IgD-negative memory B cell (primary cell): ENCODE measurements around the gene OGG1. TPM values are rescaled to one million over a fixed set of nuclear protein-coding genes. Genes with fewer than 3 reads are reported as not detected.

ENCODE experiments used
- H3K27ac Mint-ChIP-seq, 3 donors: one replicate each; pipeline ENCODE4 v1.8.0; 2020 to 2022; ENCODE audit warnings: mild to moderate bottlenecking in 3 of 3, mixed read lengths in 3 of 3, moderate library complexity in 1 of 3
- H3K27me3 Mint-ChIP-seq: one replicate; pipeline ENCODE4 v1.8.0; 2021; ENCODE audit warnings: mixed read lengths
- H3K36me3 Mint-ChIP-seq: one replicate; pipeline ENCODE4 v1.8.0; 2020; ENCODE audit warnings: mild to moderate bottlenecking, mixed read lengths
- H3K4me1 Mint-ChIP-seq, 3 donors: one replicate each; pipeline ENCODE4 v1.8.0; 2020 to 2022; ENCODE audit warnings: mixed read lengths in 3 of 3, mild to moderate bottlenecking in 1 of 3
- H3K4me3 Mint-ChIP-seq, 4 donors: one replicate each; pipeline ENCODE4 v1.8.0; 2020 to 2022; ENCODE audit warnings: mild to moderate bottlenecking in 4 of 4, mixed read lengths in 4 of 4, moderate library complexity in 3 of 4
- H3K9me3 Mint-ChIP-seq, 3 donors: one replicate each; pipeline ENCODE4 v1.8.0; 2020 to 2021; ENCODE audit warnings: mixed read lengths in 3 of 3, mild to moderate bottlenecking in 1 of 3
- polyA plus RNA-seq: library from polyadenylated mRNA; unstranded; fragments of 300-500 nt; fragmentation: Illumina TruSeq; gene quantifications from one replicate; pipeline ENCODE4 v1.2.3, GENCODE V29; 2021

Gene OGG1
- polyA plus RNA-seq, 1 donor from 2014 or later = 20.7 TPM

- Mint-ChIP-seq H3K9me3 (no peaks in the 10 kb centered on the region), H3K4me3 (peak overlapping the region in 3 of 4 donors; percentile 18 to 88 (median 58)), H3K27ac (peak overlapping the region; percentile 70 to 95 (median 74)), H3K27me3 (no peaks in the 10 kb centered on the region), H3K4me1 (peaks cover 42 to 46% (median 42%) of the 10 kb centered on the region in 3 donors), H3K36me3 (peaks cover 2% of the 10 kb centered on the region)
These were observed 31.2 kb downstream of the OGG1 start for GRCh38 chr3:9780910-9781309.

- Mint-ChIP-seq H3K4me3 (peak overlapping the region in 3 of 4 donors; percentile 3 to 79 (median 55)), H3K4me1 (peaks cover 39 to 45% (median 42%) of the 10 kb centered on the region in 3 donors), H3K27ac (peak overlapping the region in 1 of 3 donors; percentile 67), H3K27me3 (no peaks in the 10 kb centered on the region), H3K36me3 (peaks cover 3% of the 10 kb centered on the region), H3K9me3 (no peaks in the 10 kb centered on the region)
These were observed 31.8 kb downstream of the OGG1 start for GRCh38 chr3:9781551-9781950.

DNA sequence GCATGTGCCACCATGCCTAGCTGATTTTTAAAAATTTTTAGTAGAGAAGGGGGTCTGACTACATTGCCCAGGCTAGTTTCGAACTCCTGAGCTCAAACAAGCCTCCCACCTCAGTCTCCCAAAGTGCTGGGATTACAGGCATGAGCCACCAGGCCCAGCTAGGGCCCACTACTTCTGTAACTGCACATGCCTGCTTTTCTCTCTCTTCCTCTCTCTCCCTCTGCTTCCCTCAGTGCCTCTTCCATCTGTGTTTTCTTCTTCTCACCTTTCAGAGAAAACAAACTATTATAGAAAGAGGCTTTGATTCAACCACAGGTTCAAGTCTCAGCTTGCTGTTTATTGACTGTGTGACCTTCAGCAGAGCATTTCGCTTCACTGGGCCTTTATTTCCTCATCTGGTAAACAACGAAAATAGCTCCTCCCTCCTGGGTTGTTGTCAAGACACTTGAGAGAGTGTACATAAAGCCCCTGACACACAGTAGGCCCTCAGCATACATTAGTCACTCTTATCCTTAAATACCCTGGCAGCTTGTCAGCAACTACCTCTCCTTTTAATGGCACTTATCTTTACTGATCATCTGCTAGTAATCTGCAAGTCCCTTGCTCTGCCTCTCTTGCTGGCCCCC lies 32.3 kb downstream of the OGG1 start:
- H3K36me3 Mint-ChIP-seq = peaks cover 4% of the 10 kb centered on the region
- peak overlapping the region in 2 of 4 donors; percentile 3 to 71 for H3K4me3 Mint-ChIP-seq
- H3K27ac Mint-ChIP-seq = peak overlapping the region; percentile 48 to 93 (median 86)
- no peaks in the 10 kb centered on the region for H3K27me3 Mint-ChIP-seq
- no peaks in the 10 kb centered on the region for H3K9me3 Mint-ChIP-seq
- H3K4me1 Mint-ChIP-seq = peaks cover 41 to 44% (median 42%) of the 10 kb centered on the region in 3 donors

DNA sequence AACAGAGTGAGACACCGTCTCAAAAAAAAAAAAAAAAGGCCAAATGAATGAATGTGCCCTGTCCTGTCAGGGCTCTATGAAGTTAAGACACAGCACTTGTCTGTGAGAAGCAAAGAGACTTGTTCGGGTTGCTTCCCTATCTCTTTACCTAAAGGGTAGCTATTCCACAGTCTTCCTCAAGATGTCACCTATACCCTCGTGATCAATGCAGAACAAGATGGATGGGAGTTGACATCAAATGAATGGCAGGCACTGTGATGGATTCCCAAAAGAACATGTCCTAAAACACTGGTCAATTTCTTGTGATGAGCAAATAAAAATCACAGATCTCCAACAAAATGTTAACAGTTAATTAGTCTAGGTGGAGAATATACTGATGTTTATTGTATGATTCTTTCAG lies 33.0 kb downstream of the OGG1 start:
- H3K4me1 Mint-ChIP-seq = peaks cover 41 to 46% (median 43%) of the 10 kb centered on the region in 3 donors
- peak overlapping the region in 3 of 4 donors; percentile 3 to 45 (median 43) for H3K4me3 Mint-ChIP-seq

GRCh38 chr3:9783954-9784353 lies 34.2 kb downstream of the OGG1 start:
- Mint-ChIP-seq H3K4me3 (no peak overlapping the region), H3K27ac (no peak overlapping the region), H3K4me1 (peaks cover 37 to 44% (median 39%) of the 10 kb centered on the region in 3 donors), H3K36me3 (peaks cover 11% of the 10 kb centered on the region), H3K9me3 (no peaks in the 10 kb centered on the region), H3K27me3 (no peaks in the 10 kb centered on the region)

More for the DNA sequence above, 33.0 kb downstream of the OGG1 start:
- Mint-ChIP-seq H3K36me3 (peaks cover 10% of the 10 kb centered on the region), H3K27me3 (no peaks in the 10 kb centered on the region), H3K9me3 (no peaks in the 10 kb centered on the region), H3K27ac (peak overlapping the region in 2 of 3 donors; percentile 48 to 93)

DNA sequence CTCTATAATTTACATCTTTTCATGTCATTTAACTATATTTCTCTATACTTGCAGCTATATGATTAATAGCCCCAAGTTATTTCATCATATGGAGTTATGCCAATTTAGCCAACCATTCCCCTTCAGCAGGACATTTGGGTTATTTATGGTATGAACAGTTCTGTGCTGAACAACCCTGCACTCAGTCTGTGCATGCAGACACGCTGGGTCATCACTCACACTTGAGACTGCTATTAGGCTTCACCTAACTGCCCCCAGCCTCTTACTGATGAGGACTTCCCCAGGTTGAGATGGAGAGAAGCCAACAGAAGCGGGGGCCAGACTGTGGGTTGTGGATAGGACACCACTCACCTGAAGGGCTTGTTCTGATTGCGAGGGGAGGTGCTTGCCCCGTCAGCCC lies 35.2 kb downstream of the OGG1 start:
- peaks cover 14% of the 10 kb centered on the region for H3K36me3 Mint-ChIP-seq
- H3K4me3 Mint-ChIP-seq = peak overlapping the region in 1 of 4 donors; percentile 79
- H3K4me1 Mint-ChIP-seq = peaks cover 31 to 33% (median 31%) of the 10 kb centered on the region in 3 donors
- H3K27ac Mint-ChIP-seq = no peak overlapping the region
- no peaks in the 10 kb centered on the region for H3K27me3 Mint-ChIP-seq
- H3K9me3 Mint-ChIP-seq = no peaks in the 10 kb centered on the region

DNA sequence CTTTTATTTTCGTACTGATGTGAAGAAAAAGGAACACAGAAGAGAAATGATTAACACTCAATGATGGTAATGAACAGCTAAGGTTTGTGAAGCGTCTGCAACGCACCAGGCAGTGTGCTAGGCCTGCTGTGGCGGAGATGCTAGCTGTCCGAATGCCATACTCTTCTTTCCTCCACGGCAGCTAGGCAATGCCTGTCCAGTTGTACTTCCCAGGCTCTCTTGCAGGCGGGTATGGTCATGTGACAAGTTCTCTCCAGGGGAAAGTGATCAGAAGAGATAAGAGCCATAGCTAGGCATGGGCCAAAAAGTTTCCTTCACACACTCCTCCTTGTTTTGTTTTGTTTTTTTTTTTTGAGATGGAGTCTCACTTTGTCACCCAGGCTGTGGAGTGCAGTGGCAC lies 35.9 kb downstream of the OGG1 start:
- no peak overlapping the region for H3K27ac Mint-ChIP-seq

GRCh38 chr3:9786209-9786739 lies 36.5 kb downstream of the OGG1 start:
- Mint-ChIP-seq H3K36me3 (peaks cover 17% of the 10 kb centered on the region), H3K4me1 (peaks cover 21 to 31% (median 22%) of the 10 kb centered on the region in 3 donors), H3K27ac (no peak overlapping the region), H3K9me3 (no peaks in the 10 kb centered on the region), H3K27me3 (no peaks in the 10 kb centered on the region), H3K4me3 (no peak overlapping the region)

More for the DNA sequence above, 35.9 kb downstream of the OGG1 start:
- Mint-ChIP-seq H3K9me3 (no peaks in the 10 kb centered on the region), H3K27me3 (no peaks in the 10 kb centered on the region), H3K4me1 (peaks cover 25 to 30% (median 27%) of the 10 kb centered on the region in 3 donors), H3K36me3 (peaks cover 17% of the 10 kb centered on the region), H3K4me3 (peak overlapping the region in 1 of 4 donors; percentile 79)

GRCh38 chr3:9786825-9787669 lies 37.3 kb downstream of the OGG1 start:
- H3K36me3 Mint-ChIP-seq = peaks cover 17% of the 10 kb centered on the region
- H3K4me1 Mint-ChIP-seq = peaks cover 19 to 33% (median 24%) of the 10 kb centered on the region in 3 donors
- H3K9me3 Mint-ChIP-seq = no peaks in the 10 kb centered on the region
- peak overlapping the region in 1 of 4 donors; percentile 78 for H3K4me3 Mint-ChIP-seq
- H3K27me3 Mint-ChIP-seq = no peaks in the 10 kb centered on the region
- H3K27ac Mint-ChIP-seq = peak overlapping the region in 1 of 3 donors; percentile 11

DNA sequence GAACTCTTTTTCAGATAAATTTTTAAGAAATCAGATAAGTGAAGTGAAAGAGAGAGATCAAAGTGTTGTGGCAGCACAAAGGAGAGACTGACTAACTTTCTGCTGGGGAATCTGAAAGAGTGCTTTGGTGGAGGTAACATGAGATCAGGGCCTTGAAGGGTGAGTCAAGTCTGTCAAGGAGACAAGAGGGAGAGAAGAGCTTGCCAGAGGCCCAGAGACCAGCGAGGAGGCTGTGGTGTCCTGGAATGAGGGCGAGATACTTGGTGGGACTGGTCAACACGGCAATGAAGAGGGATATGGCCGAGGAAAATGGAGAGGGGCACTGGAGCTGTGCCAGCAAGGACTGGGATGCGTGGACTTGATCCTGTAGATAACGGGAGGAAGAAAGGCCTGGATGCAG lies 38.0 kb downstream of the OGG1 start:
- no peaks in the 10 kb centered on the region for H3K9me3 Mint-ChIP-seq
- H3K4me3 Mint-ChIP-seq = peak overlapping the region in 2 of 4 donors; percentile 14 to 78
- H3K4me1 Mint-ChIP-seq = peaks cover 14 to 27% (median 18%) of the 10 kb centered on the region in 3 donors
- H3K27ac Mint-ChIP-seq = peak overlapping the region in 2 of 3 donors; percentile 11 to 14
- H3K36me3 Mint-ChIP-seq = peaks cover 17% of the 10 kb centered on the region
- no peaks in the 10 kb centered on the region for H3K27me3 Mint-ChIP-seq

- H3K27me3 Mint-ChIP-seq = no peaks in the 10 kb centered on the region
- H3K4me1 Mint-ChIP-seq = peaks cover 21 to 40% (median 34%) of the 10 kb centered on the region in 3 donors
- no peaks in the 10 kb centered on the region for H3K9me3 Mint-ChIP-seq
- H3K4me3 Mint-ChIP-seq = peak overlapping the region; percentile 45 to 97 (median 87)
- H3K27ac Mint-ChIP-seq = peak overlapping the region; percentile 44 to 99 (median 75)
- peaks cover 17% of the 10 kb centered on the region for H3K36me3 Mint-ChIP-seq
These were observed 41.4 kb downstream of the OGG1 start for GRCh38 chr3:9791127-9791526.

GRCh38 chr3:9791790-9792404 lies 42.1 kb downstream of the OGG1 start:
- Mint-ChIP-seq H3K9me3 (no peaks in the 10 kb centered on the region), H3K36me3 (peaks cover 15% of the 10 kb centered on the region), H3K27ac (peak overlapping the region; percentile 75 to 99 (median 97))

DNA sequence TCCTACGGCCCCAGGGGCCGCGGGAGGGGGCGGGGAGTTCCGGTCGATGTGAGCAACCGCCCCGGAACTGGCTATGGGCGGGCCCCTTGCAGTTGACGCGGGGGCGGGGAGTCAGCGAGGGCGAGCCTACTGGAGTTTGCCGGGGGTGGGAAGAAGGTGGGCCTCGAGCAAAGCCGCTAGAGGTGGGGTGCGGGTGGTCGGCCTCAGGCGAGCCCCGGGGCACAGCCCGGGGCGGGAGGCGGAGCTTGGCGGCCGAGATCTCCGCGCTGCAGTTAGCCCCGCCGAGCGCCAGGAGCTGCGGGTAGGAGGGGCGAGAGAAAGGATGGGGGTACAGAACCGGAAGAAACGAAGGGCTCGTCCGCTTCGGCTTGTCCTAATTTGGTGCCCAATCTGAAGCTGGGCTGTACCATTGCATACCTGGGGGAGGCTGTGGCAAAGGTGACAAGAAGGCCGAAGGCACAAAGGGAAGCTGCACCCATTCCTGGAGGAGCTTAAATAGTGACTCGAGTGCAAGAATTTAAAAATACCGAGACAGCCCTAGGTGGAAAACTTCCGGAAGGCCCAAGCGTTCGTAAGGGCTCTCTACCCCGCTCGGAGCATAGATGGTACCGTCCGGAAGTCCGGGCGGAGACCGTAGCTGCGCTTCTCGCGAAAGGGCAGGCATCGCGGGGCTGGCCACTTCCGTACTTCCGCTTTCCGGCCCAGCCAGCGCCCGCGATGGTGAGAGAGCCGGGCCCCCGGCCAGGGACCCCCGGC lies 42.8 kb downstream of the OGG1 start, which contains the start of the genes ARPC4 and TADA3:
ARPC4 (plus strand) TSS at position 678 of the 756 bp plus-strand sequence; CDS start at position 718, 40 bp downstream.
TADA3 (minus strand) TSS at position 69 of the 756 bp plus-strand sequence. CDS start 1,007 bp downstream, outside the sequence.
- H3K27ac Mint-ChIP-seq = peak within 1 kb of the TSS; percentile 75 to 99 (median 97)
- H3K4me1 Mint-ChIP-seq = peaks cover 24 to 45% (median 40%) of the 10 kb centered on the region in 3 donors
- no peaks in the 10 kb centered on the region for H3K27me3 Mint-ChIP-seq
- peak within 1 kb of the TSS; percentile 78 to 97 (median 96) for H3K4me3 Mint-ChIP-seq
- H3K9me3 Mint-ChIP-seq = no peaks in the 10 kb centered on the region
- H3K36me3 Mint-ChIP-seq = peaks cover 11% of the 10 kb centered on the region

More at GRCh38 chr3:9791790-9792404, 42.1 kb downstream of the OGG1 start:
- Mint-ChIP-seq H3K27me3 (no peaks in the 10 kb centered on the region), H3K4me1 (peaks cover 22 to 42% (median 33%) of the 10 kb centered on the region in 3 donors), H3K4me3 (peak overlapping the region; percentile 78 to 97 (median 96))
